ENCODE data around the gene MRPS6. TPM values are rescaled to one million over a fixed set of nuclear protein-coding genes. Genes with fewer than 3 reads are reported as not detected.

MRPS6 gene
- total RNA-seq, 2 donors from 2014 or later, result 221 to 282 TPM

DNA sequence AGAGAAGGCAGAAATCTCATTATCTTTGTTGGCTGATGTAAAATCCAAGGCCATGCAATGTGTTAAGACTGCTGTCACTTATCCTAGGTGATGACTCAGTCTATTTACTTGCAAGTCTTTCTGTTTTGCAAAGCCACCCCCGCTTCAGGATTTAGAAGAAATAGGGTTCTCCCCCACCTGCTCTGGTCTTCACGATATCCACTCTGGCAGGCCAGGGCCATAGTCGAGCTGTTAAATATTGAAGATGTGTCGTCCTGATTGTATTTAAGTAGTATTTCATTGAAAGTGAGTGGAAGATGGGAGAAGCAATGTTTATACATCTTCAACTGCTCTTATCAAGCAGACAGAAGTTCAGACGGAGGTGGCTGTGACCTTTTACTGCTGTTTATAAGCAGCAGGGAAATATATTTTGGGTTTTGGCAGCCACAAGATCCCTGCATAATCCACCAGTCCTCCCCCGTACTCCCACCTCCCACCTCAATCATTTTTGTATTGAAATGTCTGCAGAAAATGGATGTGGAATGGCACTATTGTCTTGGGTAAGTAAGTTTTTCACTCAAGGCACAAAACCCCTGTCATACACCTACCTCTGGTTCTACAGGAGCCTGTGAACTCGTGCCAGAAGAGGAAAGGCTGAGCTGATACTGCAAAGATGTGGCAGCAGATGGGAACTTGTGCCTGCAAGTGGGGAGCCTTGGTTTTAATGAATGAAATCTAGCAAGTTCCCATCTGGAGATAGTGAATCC, 117.4 kb downstream of the MRPS6 start:
- Mint-ChIP-seq H3K9me3 (peaks cover 6% of the 10 kb centered on the region), H3K27me3 (ENCODE audit: insufficient read depth) (peaks cover 47% of the 10 kb centered on the region), H3K36me3 (ENCODE audit: low read depth) (peaks cover 38% of the 10 kb centered on the region), H3K4me1 (peaks cover 48% of the 10 kb centered on the region), H3K4me3 (no peak overlapping the region), H3K27ac (no peak overlapping the region)
- H3K4me1 ChIP-seq (ENCODE audit: control insufficient read depth, insufficient read depth, low read length), result peaks cover 10% of the 10 kb centered on the region
- TF ChIP-seq, protein P1, sequence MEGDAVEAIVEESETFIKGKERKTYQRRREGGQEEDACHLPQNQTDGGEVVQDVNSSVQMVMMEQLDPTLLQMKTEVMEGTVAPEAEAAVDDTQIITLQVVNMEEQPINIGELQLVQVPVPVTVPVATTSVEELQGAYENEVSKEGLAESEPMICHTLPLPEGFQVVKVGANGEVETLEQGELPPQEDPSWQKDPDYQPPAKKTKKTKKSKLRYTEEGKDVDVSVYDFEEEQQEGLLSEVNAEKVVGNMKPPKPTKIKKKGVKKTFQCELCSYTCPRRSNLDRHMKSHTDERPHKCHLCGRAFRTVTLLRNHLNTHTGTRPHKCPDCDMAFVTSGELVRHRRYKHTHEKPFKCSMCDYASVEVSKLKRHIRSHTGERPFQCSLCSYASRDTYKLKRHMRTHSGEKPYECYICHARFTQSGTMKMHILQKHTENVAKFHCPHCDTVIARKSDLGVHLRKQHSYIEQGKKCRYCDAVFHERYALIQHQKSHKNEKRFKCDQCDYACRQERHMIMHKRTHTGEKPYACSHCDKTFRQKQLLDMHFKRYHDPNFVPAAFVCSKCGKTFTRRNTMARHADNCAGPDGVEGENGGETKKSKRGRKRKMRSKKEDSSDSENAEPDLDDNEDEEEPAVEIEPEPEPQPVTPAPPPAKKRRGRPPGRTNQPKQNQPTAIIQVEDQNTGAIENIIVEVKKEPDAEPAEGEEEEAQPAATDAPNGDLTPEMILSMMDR (conservative IDR thresholded peaks at IDR 0.05), result no peak
- no peak overlapping the region for H3K4me3 ChIP-seq (ENCODE audit: low read length)
- DNase-seq, result no peak
- H3K36me3 ChIP-seq (ENCODE audit: control insufficient read depth, insufficient read depth, low read length), result no peaks in the 10 kb centered on the region
- no peak overlapping the region for H3K9ac ChIP-seq (ENCODE audit: extremely low read depth, low read length, poor library complexity, severe bottlenecking)
- peaks cover 20% of the 10 kb centered on the region for H3K27me3 ChIP-seq (ENCODE audit: control insufficient read depth, insufficient read depth, low read length, poor library complexity, severe bottlenecking)
- H3K9me3 ChIP-seq (ENCODE audit: control insufficient read depth, low read length), result peaks cover 15% of the 10 kb centered on the region
- H3K27ac ChIP-seq (ENCODE audit: low read depth, low read length), result no peak overlapping the region
- 84 to 86% methylated on average over 3 to 6 of the region's 7 CpGs for WGBS, 2 experiments (ENCODE audit: insufficient coverage in 1 of 2, insufficient read length in 1 of 2)

DNA sequence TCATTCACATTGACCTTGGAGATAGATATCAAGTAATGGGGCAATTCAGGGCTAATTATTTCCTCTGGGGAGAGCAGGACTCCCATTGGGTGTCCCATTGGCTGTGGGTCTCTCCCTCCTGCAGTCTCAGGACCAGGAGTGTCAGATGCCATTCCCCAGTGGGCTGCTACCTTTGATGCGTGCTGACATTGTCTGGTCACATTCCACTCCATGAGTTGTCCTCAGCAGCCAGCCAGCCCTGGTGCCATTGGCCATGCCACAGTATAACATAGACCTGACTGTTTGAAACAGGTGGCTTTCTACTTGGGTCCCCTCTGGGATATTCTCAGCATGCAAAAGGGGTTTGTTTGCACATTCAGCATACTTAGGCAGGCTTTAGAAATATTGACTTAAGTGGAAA, 118.5 kb downstream of the MRPS6 start:
- Histone ChIP-seq H3K4me1 (ENCODE audit: control insufficient read depth, insufficient read depth, low read length) (peaks cover 10% of the 10 kb centered on the region), H3K27ac (ENCODE audit: low read depth, low read length) (no peak overlapping the region), H3K27me3 (ENCODE audit: control insufficient read depth, insufficient read depth, low read length, poor library complexity, severe bottlenecking) (peaks cover 17% of the 10 kb centered on the region), H3K36me3 (ENCODE audit: control insufficient read depth, insufficient read depth, low read length) (no peaks in the 10 kb centered on the region), H3K9ac (ENCODE audit: extremely low read depth, low read length, poor library complexity, severe bottlenecking) (no peak overlapping the region), H3K4me3 (ENCODE audit: low read length) (no peak overlapping the region), H3K9me3 (ENCODE audit: control insufficient read depth, low read length) (peaks cover 15% of the 10 kb centered on the region)
- Mint-ChIP-seq H3K4me1 (peaks cover 52% of the 10 kb centered on the region), H3K4me3 (no peak overlapping the region), H3K27me3 (ENCODE audit: insufficient read depth) (peaks cover 39% of the 10 kb centered on the region), H3K27ac (no peak overlapping the region), H3K36me3 (ENCODE audit: low read depth) (peaks cover 32% of the 10 kb centered on the region), H3K9me3 (peaks cover 6% of the 10 kb centered on the region)
- 94 to 100% methylated on average over 1 of the region's 1 CpG for WGBS, 2 experiments (ENCODE audit: insufficient coverage in 1 of 2, insufficient read length in 1 of 2)
- TF ChIP-seq, protein P1 (conservative IDR thresholded peaks at IDR 0.05), result no peak
- DNase-seq, result no peak

Other genes with a start within 250 kb of the MRPS6 start
- 100 to 1,000 TPM; 223 to 252 TPM for gene ATP5PO, start 157.8 kb upstream of the MRPS6 start, total RNA-seq
- gene SLC5A3, start within 50 bp of the MRPS6 start, total RNA-seq, result 10 to 100 TPM; 41.9 to 57.2 TPM